Fibroblast of lung (primary cell): ENCODE measurements around the gene KCTD20.

Experiments
- CTCF ChIP-seq, 2 donors: IDR thresholded peaks in 1 of 2; conservative IDR thresholded peaks in 1 of 2; 1 replicate in 1 of 2; 2 replicates in 1 of 2; pipeline ENCODE4 v1.5.1; 2011 to 2012; ENCODE audit warnings: low read length in 2 of 2, control low read depth in 1 of 2, inconsistent platforms in 1 of 2, low read depth in 1 of 2, mild to moderate bottlenecking in 1 of 2
- EZH2 ChIP-seq: IDR thresholded peaks from 2 replicates; pipeline ENCODE4 v1.5.1; 2012; ENCODE audit warnings: low read length, control low read depth, mild to moderate bottlenecking; ENCODE audit errors: missing control alignments

- TF ChIP-seq CTCF (conservative IDR thresholded peaks at IDR 0.05 in 1 of 2, IDR thresholded peaks at IDR 0.05 in 1 of 2; ENCODE audit: low read depth in 1 of 2, low read length in 2 of 2) = peak in 1 of 2 donors; percentile 42
- TF ChIP-seq EZH2 = no peak
These were observed 13.9 kb upstream of the KCTD20 start for GRCh38 chr6:36428911-36429310.
